PC-3 (cell line): ENCODE measurements around the gene TEAD4. TPM values are rescaled to one million over a fixed set of nuclear protein-coding genes. Genes with fewer than 3 reads are reported as not detected.

Experiments used
- ATAC-seq: fragments of 200-7000 bp; cut with Tn5 transposase; 2 replicates; pipeline ENCODE4 v1.9.1; 2020; ENCODE audit warnings: mild to moderate bottlenecking, moderate library complexity
- BruUV-seq: library from RNA; stranded (reverse); fragments of 400-500 nt; replicated peaks from 2 replicates; lab custom pipeline; 2021; lab: Mats Ljungman, UMichigan
- CTCF ChIA-PET: fragments of 300-600 bp; sonication (Branson Sonifier 250); formaldehyde crosslinking; loops from one replicate; lab custom pipeline; 2022; ENCODE audit warnings: antibody characterized with exemption; lab: Charles Lee
- POLR2A ChIA-PET: fragments of 300-600 bp; sonication (Branson Sonifier 250); formaldehyde crosslinking; loops from one replicate; lab custom pipeline; 2022; ENCODE audit warnings: antibody characterized with exemption; ENCODE audit not compliant: unreplicated experiment; lab: Charles Lee
- DNase-seq: peaks from one replicate; pipeline ENCODE4 v3.0.0-alpha.2; 2015
- H2AFZ ChIP-seq: fragments of 300-600 bp; sonication (generic); 2 replicates; pipeline ENCODE4 v1.6.0; 2016; ENCODE audit warnings: antibody characterized with exemption, low read length
- H3F3A ChIP-seq: fragments of 300-600 bp; sonication (generic); one replicate; pipeline ENCODE4 v1.6.0; 2017; ENCODE audit warnings: antibody characterized with exemption, low read length, control low read depth, mild to moderate bottlenecking; ENCODE audit not compliant: unreplicated experiment
- H3K27ac ChIP-seq: fragments of 300-600 bp; sonication (generic); 2 replicates; pipeline ENCODE4 v1.5.1; 2016; ENCODE audit warnings: mild to moderate bottlenecking, low read length
- H3K27me3 ChIP-seq: fragments of 300-600 bp; sonication (generic); 2 replicates; pipeline ENCODE4 v1.6.1; 2016; ENCODE audit warnings: low read length, mixed read lengths
- H3K36me3 ChIP-seq: fragments of 300-600 bp; sonication (generic); 2 replicates; pipeline ENCODE4 v1.6.1; 2016; ENCODE audit warnings: low read depth, mixed run types, low read length, mixed read lengths
- H3K4me1 ChIP-seq: fragments of 300-600 bp; sonication (generic); 2 replicates; pipeline ENCODE4 v1.5.1; 2016; ENCODE audit warnings: low read length; ENCODE audit not compliant: insufficient read depth
- H3K4me2 ChIP-seq: fragments of 300-600 bp; sonication (generic); 2 replicates; pipeline ENCODE4 v1.6.0; 2016; ENCODE audit warnings: low read length
- H3K4me3 ChIP-seq: fragments of 300-600 bp; sonication (generic); 2 replicates; pipeline ENCODE4 v1.5.1; 2016; ENCODE audit warnings: mild to moderate bottlenecking, low read length, mixed read lengths
- H3K79me2 ChIP-seq: fragments of 300-600 bp; sonication (generic); 2 replicates; pipeline ENCODE4 v1.6.1; 2017; ENCODE audit warnings: low read length, mixed read lengths
- H3K9ac ChIP-seq: fragments of 300-600 bp; sonication (generic); 2 replicates; pipeline ENCODE4 v1.6.0; 2016; ENCODE audit warnings: mild to moderate bottlenecking, low read length
- H3K9me2 ChIP-seq: fragments of 300-600 bp; sonication (generic); replicated peaks from 2 replicates; pipeline ENCODE4 v1.6.1; 2016; ENCODE audit warnings: mixed run types, low read length, mixed read lengths
- H3K9me3 ChIP-seq: fragments of 300-600 bp; sonication (generic); 2 replicates; pipeline ENCODE4 v1.6.1; 2016; ENCODE audit warnings: low read length, mixed read lengths
- H4K20me1 ChIP-seq: fragments of 300-600 bp; sonication (generic); 2 replicates; pipeline ENCODE4 v1.6.1; 2016; ENCODE audit warnings: low read length, mixed read lengths
- EZH2 ChIP-seq: fragments of 300-600 bp; sonication (generic); IDR thresholded peaks from one replicate; pipeline ENCODE4 v1.6.1; 2017; ENCODE audit warnings: antibody characterized with exemption, mild to moderate bottlenecking, low read length; ENCODE audit not compliant: unreplicated experiment
- EZH2phosphoT487 ChIP-seq: fragments of 300-600 bp; sonication (generic); IDR thresholded peaks from 2 replicates; pipeline ENCODE4 v1.6.1; 2018; ENCODE audit warnings: mild to moderate bottlenecking, antibody characterized with exemption, low read length, borderline replicate concordance
- intact Hi-C: fragments of 100-400 bp; cut with micrococcal nuclease; formaldehyde crosslinking; loops from 2 replicates; pipeline ENCODE4 v1.9.0; 2023
- total RNA-seq: library from RNA; depleted of rRNA; stranded (reverse); fragments of >200 nt; gene quantifications from 2 replicates; pipeline ENCODE4 v1.2.3, GENCODE V29; 2014
- TF ChIP-seq, protein P1 (sequence below): fragments of 300-600 bp; sonication (generic); conservative IDR thresholded peaks from 2 replicates; pipeline ENCODE4 v1.5.1; 2017; ENCODE audit warnings: antibody characterized with exemption, low read depth, mild to moderate bottlenecking, low read length

TEAD4 gene
- total RNA-seq, 1 experiment from 2014 or later = 22.3 TPM

DNA sequence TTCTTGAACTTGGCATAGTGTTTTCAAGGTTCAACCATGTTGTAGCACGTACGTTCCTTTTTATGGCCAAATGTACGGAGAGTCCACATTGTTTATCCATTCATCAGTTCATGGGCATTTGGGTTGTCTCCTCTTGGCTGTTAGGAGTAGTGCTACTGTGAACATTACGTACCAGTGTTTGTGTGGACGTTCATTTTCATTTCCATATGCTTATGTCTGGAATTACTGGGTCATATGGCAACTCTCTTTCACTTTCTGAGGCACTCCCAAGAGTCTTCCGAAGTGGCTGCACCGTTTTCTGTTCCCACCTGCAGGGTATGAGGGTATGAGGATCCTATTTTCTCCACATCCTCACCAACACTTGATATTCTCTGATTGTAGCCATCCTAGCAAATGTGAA, 68.9 kb downstream of the TEAD4 start:
- intact Hi-C loops = no loop called here

DNA sequence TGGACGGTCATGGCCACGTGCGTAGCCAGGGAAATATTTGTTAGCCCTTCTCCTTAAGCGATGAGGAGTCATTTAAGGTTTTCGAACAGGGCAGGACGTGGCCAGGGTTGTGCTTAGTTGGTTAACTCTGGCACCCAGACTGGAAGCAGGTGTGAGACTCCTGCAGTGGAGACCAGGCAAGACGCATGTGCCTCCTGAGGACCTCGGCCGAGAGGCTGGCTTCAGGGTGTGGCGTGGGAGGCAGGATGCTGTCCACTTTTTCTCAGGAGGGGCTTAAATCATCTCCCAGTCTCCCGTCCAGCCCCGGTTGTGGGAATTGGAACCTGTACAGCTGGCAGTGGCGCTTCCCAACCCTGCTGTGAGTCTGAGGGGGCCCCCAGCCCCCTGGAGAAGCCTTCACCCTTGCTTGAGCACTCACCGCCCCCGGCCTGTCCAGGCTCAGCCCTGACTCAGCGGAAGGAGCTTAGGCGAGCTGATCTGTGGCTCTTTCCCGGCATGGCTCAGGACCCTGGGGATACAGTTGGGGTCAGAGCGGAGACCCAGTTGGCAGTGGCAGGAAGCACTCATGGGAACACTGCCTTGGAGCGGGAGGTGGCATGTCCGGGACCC, 71.7 kb downstream of the TEAD4 start:
- no peaks in the 10 kb centered on the region for H3K79me2 ChIP-seq
- no peaks in the 10 kb centered on the region for H3K9me2 ChIP-seq
- no peaks in the 10 kb centered on the region for H3F3A ChIP-seq
- H4K20me1 ChIP-seq = no peaks in the 10 kb centered on the region
- intact Hi-C loops = no loop called here
- no peaks in the 10 kb centered on the region for H3K9me3 ChIP-seq
- H3K36me3 ChIP-seq = no peaks in the 10 kb centered on the region; the same call in 1 of the 2 replicates
- no peak overlapping the region for H3K9ac ChIP-seq
- TF ChIP-seq, protein P1, sequence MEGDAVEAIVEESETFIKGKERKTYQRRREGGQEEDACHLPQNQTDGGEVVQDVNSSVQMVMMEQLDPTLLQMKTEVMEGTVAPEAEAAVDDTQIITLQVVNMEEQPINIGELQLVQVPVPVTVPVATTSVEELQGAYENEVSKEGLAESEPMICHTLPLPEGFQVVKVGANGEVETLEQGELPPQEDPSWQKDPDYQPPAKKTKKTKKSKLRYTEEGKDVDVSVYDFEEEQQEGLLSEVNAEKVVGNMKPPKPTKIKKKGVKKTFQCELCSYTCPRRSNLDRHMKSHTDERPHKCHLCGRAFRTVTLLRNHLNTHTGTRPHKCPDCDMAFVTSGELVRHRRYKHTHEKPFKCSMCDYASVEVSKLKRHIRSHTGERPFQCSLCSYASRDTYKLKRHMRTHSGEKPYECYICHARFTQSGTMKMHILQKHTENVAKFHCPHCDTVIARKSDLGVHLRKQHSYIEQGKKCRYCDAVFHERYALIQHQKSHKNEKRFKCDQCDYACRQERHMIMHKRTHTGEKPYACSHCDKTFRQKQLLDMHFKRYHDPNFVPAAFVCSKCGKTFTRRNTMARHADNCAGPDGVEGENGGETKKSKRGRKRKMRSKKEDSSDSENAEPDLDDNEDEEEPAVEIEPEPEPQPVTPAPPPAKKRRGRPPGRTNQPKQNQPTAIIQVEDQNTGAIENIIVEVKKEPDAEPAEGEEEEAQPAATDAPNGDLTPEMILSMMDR = no peak
- no peak for TF ChIP-seq EZH2
- no peak for TF ChIP-seq EZH2phosphoT487
- DNase-seq (no peak), ATAC-seq (no peak)
- no peak overlapping the region for H2AFZ ChIP-seq
- H3K4me1 ChIP-seq = no peaks in the 10 kb centered on the region
- H3K27me3 ChIP-seq = no peaks in the 10 kb centered on the region
- no peak overlapping the region for H3K27ac ChIP-seq
- ChIA-PET CTCF (no interaction called here), POLR2A (no interaction called here)
- no peak overlapping the region for H3K4me3 ChIP-seq
- BruUV-seq = no TSS peak
- no peak overlapping the region for H3K4me2 ChIP-seq

More for the DNA sequence above, 68.9 kb downstream of the TEAD4 start:
- H3K9me3 ChIP-seq = no peaks in the 10 kb centered on the region
- no peaks in the 10 kb centered on the region for H3K27me3 ChIP-seq
- ChIA-PET POLR2A (no interaction called here), CTCF (no interaction called here)
- H3K9ac ChIP-seq = no peak overlapping the region
- H3K4me3 ChIP-seq = no peak overlapping the region
- ATAC-seq (no peak), DNase-seq (no peak)
- H3K36me3 ChIP-seq = no peaks in the 10 kb centered on the region
- H4K20me1 ChIP-seq = no peaks in the 10 kb centered on the region
- no peaks in the 10 kb centered on the region for H3K9me2 ChIP-seq
- no peak overlapping the region for H3K27ac ChIP-seq
- BruUV-seq = no TSS peak
- H2AFZ ChIP-seq = no peak overlapping the region
- no peak overlapping the region for H3K4me2 ChIP-seq
- H3K4me1 ChIP-seq = no peaks in the 10 kb centered on the region
- no peaks in the 10 kb centered on the region for H3F3A ChIP-seq
- TF ChIP-seq EZH2 (no peak), EZH2phosphoT487 (no peak)
- TF ChIP-seq, protein P1 = no peak
- H3K79me2 ChIP-seq = no peaks in the 10 kb centered on the region

DNA sequence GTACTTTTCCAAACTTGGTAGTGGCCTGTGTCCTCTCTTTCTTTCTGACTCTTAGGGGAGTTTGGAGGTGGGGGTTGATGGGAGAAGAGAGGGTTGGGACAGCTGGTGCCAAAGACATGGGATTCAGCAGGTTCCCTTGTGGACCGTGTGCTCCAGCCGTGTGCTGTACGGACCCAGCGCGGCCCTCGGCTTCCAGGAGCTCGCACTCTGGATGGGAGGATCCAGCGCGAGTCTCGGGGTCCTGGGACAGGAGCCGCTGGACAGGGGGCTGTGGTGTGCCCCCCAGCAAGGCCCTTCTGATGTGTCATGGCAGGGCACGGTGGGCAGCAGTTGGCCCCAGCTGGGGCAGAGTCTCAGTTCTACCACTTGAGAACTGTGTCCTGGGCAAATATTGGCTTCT, 73.0 kb downstream of the TEAD4 start:
- no peaks in the 10 kb centered on the region for H3F3A ChIP-seq
- CTCF ChIA-PET = no interaction called here
- no peaks in the 10 kb centered on the region; the same call in 1 of the 2 replicates for H3K36me3 ChIP-seq
- no peak overlapping the region for H3K27ac ChIP-seq
- no peak for ATAC-seq
- no peaks in the 10 kb centered on the region for H3K9me2 ChIP-seq
- no peak for DNase-seq
- no peaks in the 10 kb centered on the region for H3K27me3 ChIP-seq
- H3K4me1 ChIP-seq = no peaks in the 10 kb centered on the region
- intact Hi-C loops = no loop called here
- H3K4me2 ChIP-seq = no peak overlapping the region
- POLR2A ChIA-PET = no interaction called here
- BruUV-seq = no TSS peak
- H3K9me3 ChIP-seq = no peaks in the 10 kb centered on the region
- H2AFZ ChIP-seq = no peak overlapping the region
- no peak for TF ChIP-seq EZH2
- TF ChIP-seq EZH2phosphoT487 = no peak
- TF ChIP-seq, protein P1 = no peak
- no peaks in the 10 kb centered on the region for H4K20me1 ChIP-seq
- no peak overlapping the region for H3K9ac ChIP-seq
- H3K4me3 ChIP-seq = no peak overlapping the region
- no peaks in the 10 kb centered on the region for H3K79me2 ChIP-seq
